ELR (cell line): ENCODE measurements around the gene UBE2R2.
A peak's percentile ranks its signal among the peaks of the same experiment; 100 is the strongest.
"Not testable (repeated sequence)": the region's sequence is repeated elsewhere in the genome, so short reads cannot be mapped to it uniquely, and the experiment has no call there.

Source experiments
- DNase-seq: peaks from one replicate; pipeline ENCODE4 v3.0.0-alpha.2; 2015; ENCODE audit warnings: low read depth

Gene UBE2R2

GRCh38 chr9:33799928-33800704 is 16.8 kb upstream of the UBE2R2 start:
- no peak for DNase-seq

- peak; percentile 26 for DNase-seq
Measured at GRCh38 chr9:33800886-33801285, 16.1 kb upstream of the UBE2R2 start.

GRCh38 chr9:33801943-33802500 is 14.9 kb upstream of the UBE2R2 start:
- not testable (repeated sequence) for DNase-seq

GRCh38 chr9:33804196-33804595 is 12.8 kb upstream of the UBE2R2 start:
- DNase-seq, result not testable (repeated sequence)

- peak; percentile 30 for DNase-seq
Measured at GRCh38 chr9:33807156-33807555, 9.8 kb upstream of the UBE2R2 start.

GRCh38 chr9:33808979-33809322 is 8.0 kb upstream of the UBE2R2 start:
- DNase-seq, result not testable (repeated sequence)

GRCh38 chr9:33809506-33809905 is 7.5 kb upstream of the UBE2R2 start:
- no peak for DNase-seq

GRCh38 chr9:33813712-33814641 is 3.0 kb upstream of the UBE2R2 start:
- DNase-seq, result peak; percentile 96

GRCh38 chr9:33815781-33816180 is 1.2 kb upstream of the UBE2R2 start:
- peak; percentile 24 for DNase-seq

- peak; percentile 89 for DNase-seq
Measured at GRCh38 chr9:33817327-33818166, 587 bp downstream of the UBE2R2 start.

- DNase-seq, result no peak
Measured at GRCh38 chr9:33818167-33818846, 1.3 kb downstream of the UBE2R2 start.

GRCh38 chr9:33818847-33819500 is 2.0 kb downstream of the UBE2R2 start:
- DNase-seq, result peak; percentile 59

- DNase-seq, result no peak
Measured at GRCh38 chr9:33820231-33820745, 3.3 kb downstream of the UBE2R2 start.

GRCh38 chr9:33823801-33824200 is 6.8 kb downstream of the UBE2R2 start:
- DNase-seq, result no peak

GRCh38 chr9:33827285-33827684 is 10.3 kb downstream of the UBE2R2 start:
- not testable (repeated sequence) for DNase-seq

GRCh38 chr9:33829641-33830230 is 12.8 kb downstream of the UBE2R2 start:
- not testable (repeated sequence) for DNase-seq

- DNase-seq, result no peak
Measured at GRCh38 chr9:33835625-33836260, 18.8 kb downstream of the UBE2R2 start.

GRCh38 chr9:33836261-33836660 is 19.3 kb downstream of the UBE2R2 start:
- DNase-seq, result peak; percentile 88

GRCh38 chr9:33837138-33837537 is 20.2 kb downstream of the UBE2R2 start:
- no peak for DNase-seq

- no peak for DNase-seq
Measured at GRCh38 chr9:33840381-33840780, 23.4 kb downstream of the UBE2R2 start.
